Neural cell (in vitro differentiated cells): ENCODE data around the gene MDFIC2. TPM values are rescaled to one million over a fixed set of nuclear protein-coding genes. Genes with fewer than 3 reads are reported as not detected.

ENCODE experiments used
- H2AFZ ChIP-seq: fragments of 200-600, 300-800 bp; sonication (generic), shearing (Covaris generic); 2 replicates; pipeline ENCODE4 v1.6.0; 2014; ENCODE audit warnings: low read depth, mild to moderate bottlenecking, antibody characterized with exemption, low read length, moderate library complexity
- H3F3A ChIP-seq: fragments of 200-600 bp; shearing (Covaris generic); 2 replicates; pipeline ENCODE4 v1.6.1; 2016; ENCODE audit warnings: mild to moderate bottlenecking, moderate library complexity, mixed read lengths, antibody characterized with exemption, low read length; ENCODE audit not compliant: insufficient read depth, poor library complexity, severe bottlenecking
- H3K27ac ChIP-seq: fragments of 200-600, 300-800 bp; sonication (generic), shearing (Covaris generic); 2 replicates; pipeline ENCODE4 v1.5.1; 2014; ENCODE audit warnings: mild to moderate bottlenecking, low read length, moderate library complexity
- H3K27me3 ChIP-seq: fragments of 300-800, 200-600 bp; sonication (generic), shearing (Covaris generic); 2 replicates; pipeline ENCODE4 v1.6.0; 2014; ENCODE audit warnings: mild to moderate bottlenecking, low read depth, low read length, moderate library complexity; ENCODE audit not compliant: insufficient read depth
- H3K36me3 ChIP-seq: fragments of 300-800, 200-600 bp; sonication (generic), shearing (Covaris generic); 2 replicates; pipeline ENCODE4 v1.5.1; 2014; ENCODE audit warnings: mild to moderate bottlenecking, antibody characterized with exemption, low read length, moderate library complexity; ENCODE audit not compliant: insufficient read depth
- H3K4me2 ChIP-seq: fragments of 300-800, 200-600 bp; sonication (generic), shearing (Covaris generic); 2 replicates; pipeline ENCODE4 v1.6.0; 2014; ENCODE audit warnings: mild to moderate bottlenecking, low read length
- H3K4me3 ChIP-seq: fragments of 300-800, 200-600 bp; sonication (generic), shearing (Covaris generic); 2 replicates; pipeline ENCODE4 v1.5.1; 2014; ENCODE audit warnings: mild to moderate bottlenecking, low read length, moderate library complexity
- H3K79me2 ChIP-seq: fragments of 200-600 bp; shearing (Covaris generic); replicated peaks from 2 replicates; pipeline ENCODE4 v1.6.0; 2014; ENCODE audit warnings: mild to moderate bottlenecking, low read length, moderate library complexity; ENCODE audit not compliant: insufficient read depth
- H3K9ac ChIP-seq: fragments of 300-800, 200-600 bp; sonication (generic), shearing (Covaris generic); 2 replicates; pipeline ENCODE4 v1.6.1; 2016; ENCODE audit warnings: mild to moderate bottlenecking, low read length, mixed read lengths
- H3K9me2 ChIP-seq: fragments of 200-600 bp; shearing (Covaris generic); 2 replicates; pipeline ENCODE4 v1.6.1; 2016; ENCODE audit warnings: mild to moderate bottlenecking, low read length, mixed read lengths; ENCODE audit not compliant: insufficient read depth
- H3K9me3 ChIP-seq: fragments of 200-600, 300-800 bp; sonication (generic), shearing (Covaris generic); 2 replicates; pipeline ENCODE4 v1.6.1; 2016; ENCODE audit warnings: mild to moderate bottlenecking, mixed run types, low read length, moderate library complexity, mixed read lengths
- H4K20me1 ChIP-seq: fragments of 200-600 bp; shearing (Covaris generic); 2 replicates; pipeline ENCODE4 v1.6.1; 2016; ENCODE audit warnings: mild to moderate bottlenecking, mixed run types; ENCODE audit not compliant: insufficient read depth
- CTCF ChIP-seq: fragments of 450-650 bp; IDR thresholded peaks from 2 replicates; pipeline ENCODE4 v1.5.1; 2014; ENCODE audit warnings: antibody characterized with exemption, mild to moderate bottlenecking, moderate library complexity; ENCODE audit not compliant: poor library complexity, severe bottlenecking
- EP300 ChIP-seq: fragments of 450-650 bp; conservative IDR thresholded peaks from 2 replicates; pipeline ENCODE4 v1.6.1; 2014; ENCODE audit warnings: antibody characterized with exemption, mild to moderate bottlenecking, moderate library complexity; ENCODE audit not compliant: poor library complexity, severe bottlenecking
- EZH2 ChIP-seq: fragments of 200-600, 300-800 bp; shearing (Covaris generic), sonication (generic); IDR thresholded peaks from 2 replicates; pipeline ENCODE4 v1.6.1; 2014; ENCODE audit warnings: antibody characterized with exemption, low read length, borderline replicate concordance, mild to moderate bottlenecking; ENCODE audit not compliant: insufficient read depth, poor library complexity, severe bottlenecking
- MXI1 ChIP-seq: fragments of 450-650 bp; conservative IDR thresholded peaks from 2 replicates; pipeline ENCODE4 v1.6.1; 2014; ENCODE audit warnings: antibody characterized with exemption, mild to moderate bottlenecking; ENCODE audit not compliant: poor library complexity, severe bottlenecking
- POLR2AphosphoS5 ChIP-seq: IDR thresholded peaks from 2 replicates; pipeline ENCODE4 v1.6.1; 2012
- RAD21 ChIP-seq: fragments of 450-650 bp; conservative IDR thresholded peaks from 2 replicates; pipeline ENCODE4 v1.6.1; 2014; ENCODE audit warnings: antibody characterized with exemption, mild to moderate bottlenecking, moderate library complexity
- REST ChIP-seq: IDR thresholded peaks from 2 replicates; pipeline ENCODE4 v1.6.1; 2012; ENCODE audit warnings: borderline replicate concordance
- SMC3 ChIP-seq: fragments of 450-650 bp; conservative IDR thresholded peaks from 2 replicates; pipeline ENCODE4 v1.6.1; 2014; ENCODE audit warnings: antibody characterized with exemption, mild to moderate bottlenecking, moderate library complexity; ENCODE audit not compliant: poor library complexity
- TAF1 ChIP-seq: IDR thresholded peaks from 2 replicates; pipeline ENCODE4 v1.6.1; 2012; ENCODE audit warnings: low read depth
- polyA plus RNA-seq: library from polyadenylated mRNA; depleted of rRNA; stranded (reverse); fragments of >200 nt; gene quantifications from 2 replicates; pipeline ENCODE4 v1.2.3, GENCODE V29; 2014

The MDFIC2 gene
- polyA plus RNA-seq, 1 donor from 2014 or later: not detected

- TF ChIP-seq EP300 (no peak), RAD21 (no peak), EZH2 (no peak), SMC3 (no peak), MXI1 (no peak), POLR2AphosphoS5 (no peak)
- Histone ChIP-seq H3K9ac (no peak overlapping the region), H3F3A (no peaks in the 10 kb centered on the region), H3K36me3 (no peaks in the 10 kb centered on the region), H3K79me2 (no peaks in the 10 kb centered on the region), H3K9me3 (no peaks in the 10 kb centered on the region), H3K4me2 (no peak overlapping the region), H3K4me3 (no peak overlapping the region), H2AFZ (no peak overlapping the region), H4K20me1 (no peaks in the 10 kb centered on the region), H3K27ac (no peak overlapping the region), H3K27me3 (no peaks in the 10 kb centered on the region), H3K9me2 (no peaks in the 10 kb centered on the region)
These were observed 30.8 kb downstream of the MDFIC2 start for GRCh38 chr3:70281663-70282062.

GRCh38 chr3:70277304-70277703 lies 35.1 kb downstream of the MDFIC2 start:
- Histone ChIP-seq H3K36me3 (no peaks in the 10 kb centered on the region), H3K9me3 (no peaks in the 10 kb centered on the region), H3K27ac (no peak overlapping the region), H3K9me2 (no peaks in the 10 kb centered on the region), H3F3A (no peaks in the 10 kb centered on the region), H3K9ac (no peak overlapping the region), H2AFZ (no peak overlapping the region), H3K27me3 (no peaks in the 10 kb centered on the region), H3K4me3 (no peak overlapping the region), H3K79me2 (no peaks in the 10 kb centered on the region), H4K20me1 (no peaks in the 10 kb centered on the region), H3K4me2 (no peak overlapping the region)
- TF ChIP-seq MXI1: no peak
- TF ChIP-seq EP300: peak; percentile 71
- no peak for TF ChIP-seq SMC3
- TF ChIP-seq CTCF: no peak
- no peak for TF ChIP-seq RAD21
- TF ChIP-seq POLR2AphosphoS5: peak; percentile 92
- TF ChIP-seq EZH2: no peak
- peak; percentile 49 for TF ChIP-seq REST
- no peak for TF ChIP-seq TAF1

- no peaks in the 10 kb centered on the region for H3K27me3 ChIP-seq
- no peak overlapping the region for H3K4me2 ChIP-seq
- no peaks in the 10 kb centered on the region for H3K9me2 ChIP-seq
- H3K4me3 ChIP-seq: no peak overlapping the region
- no peaks in the 10 kb centered on the region for H3K9me3 ChIP-seq
- H2AFZ ChIP-seq: no peak overlapping the region
- TF ChIP-seq EP300 (no peak), MXI1 (no peak), TAF1 (no peak), REST (no peak)
- H3K27ac ChIP-seq: no peak overlapping the region
- no peaks in the 10 kb centered on the region for H4K20me1 ChIP-seq
- H3K79me2 ChIP-seq: no peaks in the 10 kb centered on the region
- no peaks in the 10 kb centered on the region for H3K36me3 ChIP-seq
- H3F3A ChIP-seq: no peaks in the 10 kb centered on the region
- H3K9ac ChIP-seq: no peak overlapping the region
These were observed 35.5 kb downstream of the MDFIC2 start for GRCh38 chr3:70276901-70277300.
